Right hindlimb (tissue), 1 donor: Measurements from ENCODE around the gene SMIM44.

Experiments
- DNase-seq: peaks from one replicate; pipeline ENCODE4 v3.0.0-alpha.2; 2018

SMIM44 gene

GRCh38 chr19:3499738-3500428, 16.6 kb upstream of the SMIM44 start:
- DNase-seq = no peak

- DNase-seq = no peak
Observed at GRCh38 chr19:3497757-3498520, 14.7 kb upstream of the SMIM44 start.

DNA sequence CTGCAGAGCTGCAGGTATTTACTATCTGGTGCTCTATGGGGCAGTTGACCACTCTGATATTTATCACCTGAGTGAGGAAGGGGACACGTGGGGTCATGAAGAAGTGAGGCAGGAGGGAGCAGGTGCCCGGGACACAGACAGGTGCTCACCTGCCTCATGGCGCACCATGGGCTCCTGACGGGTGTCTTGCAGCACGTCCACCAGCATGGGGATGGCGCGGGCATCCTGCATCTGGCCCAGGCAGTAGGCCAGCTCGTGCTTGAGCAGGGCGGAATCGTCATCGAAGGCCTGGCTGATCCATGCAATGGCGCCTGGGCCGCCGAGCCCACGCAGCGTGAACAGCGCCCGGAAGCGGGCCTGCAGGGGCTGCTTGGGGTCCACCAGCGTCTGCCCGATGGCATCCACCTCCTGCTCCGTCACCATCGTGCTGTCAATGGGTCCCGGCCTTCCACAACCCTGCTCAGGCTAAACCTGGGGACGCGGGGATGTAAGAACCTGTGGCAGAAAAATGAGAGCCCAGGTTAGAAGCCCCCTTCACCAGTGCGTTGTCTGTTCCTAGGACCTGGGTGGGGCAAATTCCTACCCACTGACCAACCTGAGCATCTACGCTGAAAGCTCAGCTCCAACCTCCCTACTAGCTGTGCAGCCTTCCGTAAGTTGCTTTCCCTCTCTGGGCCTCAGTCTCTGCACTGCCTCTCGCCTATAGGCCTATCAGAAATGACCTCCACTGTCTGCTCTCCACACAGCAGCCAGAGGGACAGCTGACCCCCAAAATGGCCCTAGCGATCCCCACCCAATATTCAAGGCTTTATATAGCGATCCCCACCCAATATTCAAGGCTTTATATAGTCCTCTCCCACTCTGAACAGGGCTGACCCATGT, 13.4 kb upstream of the SMIM44 start:
- no peak for DNase-seq

- no peak for DNase-seq
Observed at GRCh38 chr19:3494559-3494958, 11.3 kb upstream of the SMIM44 start.

GRCh38 chr19:3494051-3494450, 10.8 kb upstream of the SMIM44 start:
- no peak for DNase-seq

DNA sequence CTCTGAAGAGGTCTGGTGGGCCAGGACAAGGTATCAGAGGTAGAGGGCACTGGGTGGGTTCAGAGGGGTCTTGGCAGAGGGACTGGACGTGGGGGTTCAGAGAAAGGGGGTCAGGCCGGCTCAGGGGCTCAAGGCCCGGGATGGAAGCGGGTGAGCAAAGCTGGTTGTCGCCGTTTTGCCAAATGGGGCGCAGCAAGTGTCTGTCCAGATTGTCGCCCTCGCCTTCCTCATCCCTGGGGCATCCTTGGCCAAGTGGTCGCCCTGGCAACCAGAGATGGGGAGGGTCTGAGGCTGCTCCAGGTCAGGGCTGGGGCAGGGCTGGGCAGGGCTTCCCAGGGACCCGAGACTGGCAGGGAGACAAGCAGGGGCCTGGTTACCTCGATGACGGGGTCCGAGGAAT, 10.4 kb upstream of the SMIM44 start:
- no peak for DNase-seq

DNA sequence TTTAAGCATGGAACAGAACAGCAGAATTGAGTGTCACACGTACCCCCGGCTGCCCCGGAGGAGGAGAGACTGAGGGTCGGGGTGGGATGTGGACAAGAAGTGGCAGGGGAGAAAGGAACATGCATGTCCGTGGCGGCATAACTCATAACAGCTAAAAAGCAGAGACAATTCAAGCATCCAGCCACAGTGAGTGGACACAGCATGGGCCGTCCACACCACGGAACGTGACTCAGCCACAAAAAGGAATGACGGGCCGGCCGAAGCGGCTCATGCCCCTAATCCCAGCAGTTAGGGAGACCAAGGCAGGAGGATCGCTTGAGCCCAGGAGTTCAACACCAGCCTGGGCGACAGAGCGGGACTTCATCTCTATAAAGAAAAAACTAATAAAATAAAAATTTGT, 9.7 kb upstream of the SMIM44 start:
- no peak for DNase-seq

- DNase-seq = no peak
Observed at GRCh38 chr19:3492131-3492839, 9.0 kb upstream of the SMIM44 start.

- DNase-seq = no peak
Observed at GRCh38 chr19:3491396-3492119, 8.3 kb upstream of the SMIM44 start.

- DNase-seq = no peak
Observed at GRCh38 chr19:3482507-3483225, 575 bp downstream of the SMIM44 start.

DNA sequence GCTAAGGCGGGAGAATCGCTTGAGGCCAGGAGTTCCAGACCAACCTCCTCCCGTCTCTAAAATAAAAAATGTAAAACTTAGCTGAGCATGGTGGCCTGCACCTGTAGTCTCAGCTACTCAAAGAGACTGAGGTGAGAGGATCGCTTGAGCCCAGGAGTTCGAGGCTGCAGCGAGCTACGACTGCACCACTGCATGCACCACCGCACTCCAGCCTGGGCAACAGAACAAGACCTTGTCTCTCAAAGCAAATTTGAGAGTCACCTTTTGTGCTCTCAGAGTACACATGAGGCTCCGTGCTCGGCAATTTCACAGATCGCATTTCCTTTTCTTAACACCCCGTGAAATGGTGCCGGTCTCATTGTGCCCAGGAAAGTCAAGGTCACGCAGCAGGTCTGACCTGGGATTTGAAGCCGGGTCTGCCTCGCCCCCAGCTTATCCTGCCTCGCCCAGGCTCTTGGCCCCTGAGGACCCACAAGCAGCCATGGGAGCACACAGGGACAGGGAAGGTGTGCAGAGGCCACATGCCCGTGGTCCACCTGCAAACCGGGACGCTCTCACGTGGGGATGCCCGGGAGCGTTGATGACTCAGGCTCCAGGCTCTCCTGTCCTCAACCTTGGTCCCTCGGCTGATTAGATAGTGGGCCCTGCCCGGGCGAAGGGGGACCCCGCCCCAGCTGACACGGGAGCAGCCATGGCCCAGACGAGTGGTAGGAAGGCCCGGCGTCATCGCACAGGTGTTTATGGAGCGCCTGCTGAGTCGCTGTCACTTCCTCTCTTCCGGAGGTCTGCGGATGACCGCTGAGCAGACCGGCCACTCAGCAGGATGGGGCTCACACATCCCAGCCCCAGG, 1.8 kb downstream of the SMIM44 start:
- DNase-seq = no peak

- no peak for DNase-seq
Observed at GRCh38 chr19:3480383-3481091, 2.7 kb downstream of the SMIM44 start, which contains the start of gene SMIM24. SMIM24 (minus strand) TSS chr19:3480525; CDS start chr19:3480463, 62 bp downstream.

DNA sequence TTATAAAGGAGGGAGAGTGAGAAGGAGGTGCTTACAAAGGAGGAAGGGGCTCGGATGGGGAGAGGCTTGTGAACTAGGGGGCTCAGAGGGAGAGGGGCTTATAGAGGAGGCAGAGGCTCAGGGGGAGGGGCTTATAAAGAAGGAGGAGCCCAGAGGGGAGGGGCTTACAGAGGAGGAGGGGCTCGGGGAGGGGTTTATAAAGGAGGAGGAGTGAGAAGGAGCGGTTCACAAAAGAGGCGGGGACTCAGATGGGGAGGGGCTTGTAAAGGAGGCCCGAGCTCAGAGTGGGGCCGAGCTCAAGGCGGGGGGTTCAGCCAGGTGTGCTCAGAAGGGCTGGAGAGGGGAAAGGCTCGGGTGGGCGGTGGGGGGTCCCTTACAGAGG, 3.4 kb downstream of the SMIM44 start:
- no peak for DNase-seq

DNA sequence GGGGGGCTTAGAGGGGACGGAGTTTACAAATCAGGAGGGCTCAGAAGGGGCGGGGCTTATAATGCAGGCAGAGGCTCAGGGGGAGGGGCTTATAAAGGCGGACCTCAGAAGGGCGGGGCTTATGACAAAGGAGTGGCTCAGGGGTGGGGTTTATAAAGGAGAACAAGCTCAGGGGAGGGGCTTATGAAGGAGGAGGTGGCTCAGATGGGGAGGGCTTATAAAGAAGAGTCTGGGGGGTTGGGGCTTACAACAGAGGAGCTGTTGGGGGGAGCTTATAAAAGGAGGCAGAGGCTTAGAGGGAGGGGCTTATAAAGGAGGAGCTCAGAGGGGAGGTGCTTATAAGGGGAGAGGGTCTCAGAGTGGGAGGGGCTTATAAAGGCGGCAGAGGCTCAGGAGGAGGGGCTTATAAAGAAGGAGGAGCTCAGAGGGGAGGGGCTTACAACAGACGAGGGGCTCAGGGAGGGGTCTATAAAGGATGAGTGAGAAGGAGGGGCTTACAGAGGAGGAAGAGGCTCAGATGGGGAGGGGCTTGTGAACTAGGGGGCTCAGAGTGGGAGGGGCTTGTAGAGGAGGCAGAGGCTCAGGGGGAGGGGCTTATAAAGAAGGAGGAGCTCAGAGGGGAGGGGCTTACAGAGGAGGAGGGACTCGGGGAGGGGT, 3.9 kb downstream of the SMIM44 start:
- DNase-seq = no peak

- DNase-seq = no peak
Observed at GRCh38 chr19:3478409-3479176, 4.6 kb downstream of the SMIM44 start.

GRCh38 chr19:3477951-3478350, 5.3 kb downstream of the SMIM44 start:
- no peak for DNase-seq

- no peak for DNase-seq
Observed at GRCh38 chr19:3477506-3477905, 5.7 kb downstream of the SMIM44 start.

DNA sequence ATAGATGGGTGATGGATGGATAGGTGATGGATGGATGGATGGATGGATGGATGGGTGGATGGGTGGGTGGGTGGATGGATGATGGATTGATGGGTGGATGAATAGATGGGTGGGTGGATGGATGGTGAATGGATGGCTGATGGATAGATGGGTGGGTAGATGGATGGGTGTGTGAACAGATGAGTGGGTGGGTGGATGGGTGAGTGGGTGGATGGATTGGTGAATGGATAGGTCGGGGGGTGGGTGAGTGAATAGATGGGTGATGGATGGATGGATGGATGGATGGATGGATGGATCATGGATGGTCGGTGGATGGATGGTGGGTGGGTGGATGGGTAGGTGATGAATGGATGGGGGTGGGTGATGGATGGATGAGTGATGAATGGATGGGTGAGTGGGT, 6.4 kb downstream of the SMIM44 start:
- no peak for DNase-seq
